GM18505 (cell line): ENCODE results near the gene NPEPL1.
A peak's percentile ranks its signal among the peaks of the same experiment; 100 is the strongest.

Experiments used
- ATAC-seq: cut with Tn5 transposase; IDR thresholded peaks from one replicate; pipeline ENCODE4 v1.9.1; 2021; ENCODE audit not compliant: unreplicated experiment
- POLR2A ChIP-seq: IDR thresholded peaks from 4 replicates; pipeline ENCODE4 v1.6.1; 2011; ENCODE audit warnings: borderline replicate concordance; ENCODE audit not compliant: insufficient read depth, insufficient read length; ENCODE audit errors: extremely low read depth

NPEPL1 gene

DNA sequence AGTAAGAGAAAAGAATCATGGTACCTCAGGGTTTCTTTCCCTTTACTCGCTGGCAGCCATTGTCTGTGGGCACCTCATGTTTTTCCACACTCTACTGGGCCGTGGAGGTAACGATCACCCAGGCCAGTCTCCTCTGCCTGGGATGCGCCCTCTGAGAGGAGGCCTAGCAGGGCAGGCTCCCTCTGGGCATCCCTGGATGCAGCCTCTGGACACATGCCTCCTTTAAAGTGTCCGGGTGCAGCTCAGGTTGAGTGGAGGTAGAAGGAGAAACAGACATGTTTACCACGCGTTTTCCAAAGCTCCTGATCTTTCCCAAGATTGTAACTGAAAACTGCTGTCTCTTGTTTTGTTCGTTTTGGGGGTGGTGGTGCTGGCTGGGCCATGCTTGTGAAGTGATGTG is 13.8 kb upstream of the NPEPL1 start:
- TF ChIP-seq POLR2A: no peak
- ATAC-seq: no peak

DNA sequence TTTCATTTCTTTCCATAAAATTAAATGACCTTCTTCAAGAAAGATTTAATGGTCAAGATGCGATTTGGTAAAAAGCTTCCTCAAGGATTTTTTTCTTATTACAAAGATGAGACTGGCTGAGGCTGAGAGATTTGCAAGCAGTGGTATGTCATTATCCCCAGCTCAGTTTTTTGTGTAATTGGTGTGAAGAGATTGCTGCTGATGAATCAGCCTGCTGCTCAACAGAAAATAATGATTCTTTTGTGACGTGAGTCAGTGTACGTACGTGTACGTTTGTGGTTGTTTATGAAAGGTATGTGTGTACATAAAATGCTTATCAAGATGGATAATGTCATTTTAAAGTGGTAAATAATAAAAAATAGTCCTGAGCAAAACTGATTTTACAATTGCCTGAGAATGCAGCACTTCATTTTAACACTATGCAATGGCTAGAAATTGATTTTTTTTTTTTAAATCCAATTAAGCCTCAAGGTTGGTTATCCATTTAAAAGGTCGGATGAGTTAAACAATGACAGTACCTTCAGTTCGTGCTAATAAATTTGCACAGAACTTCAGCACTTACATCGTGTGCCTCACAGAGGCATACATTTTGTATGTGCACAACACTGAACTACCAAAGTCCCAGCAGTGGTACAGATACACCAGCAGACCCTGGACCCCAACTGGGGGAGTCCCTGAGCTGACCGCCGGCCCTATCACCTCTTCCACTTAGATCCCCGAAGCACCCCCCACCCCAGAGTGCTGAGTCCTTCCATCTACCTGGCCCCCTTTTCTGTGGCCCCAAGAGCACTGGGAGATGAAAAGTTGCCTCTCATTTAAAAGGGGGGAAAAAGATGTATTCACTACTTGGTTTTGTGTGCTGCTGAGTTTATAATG is 9.7 kb upstream of the NPEPL1 start:
- ATAC-seq: no peak

DNA sequence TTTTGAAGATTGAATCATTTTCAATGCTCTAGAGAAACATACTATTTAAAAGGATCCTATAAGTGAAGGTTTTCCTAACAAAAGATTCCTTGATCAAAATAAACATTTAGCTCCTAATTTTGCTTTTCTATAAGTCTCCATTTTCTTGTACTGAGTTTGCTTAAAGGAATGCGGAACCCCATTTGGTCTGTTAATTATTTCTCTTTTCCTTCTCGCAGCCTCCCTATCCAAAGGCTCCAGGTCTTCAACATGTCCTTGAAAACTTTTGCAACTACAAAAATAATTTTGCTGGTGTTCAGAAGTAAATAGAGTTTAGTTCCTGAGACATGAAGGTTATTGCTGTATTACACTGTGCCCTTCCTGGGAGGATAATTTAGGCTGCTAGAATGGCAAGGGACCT is 8.3 kb upstream of the NPEPL1 start:
- TF ChIP-seq POLR2A: no peak

More for the DNA sequence above, 9.7 kb upstream of the NPEPL1 start:
- TF ChIP-seq POLR2A: no peak

DNA sequence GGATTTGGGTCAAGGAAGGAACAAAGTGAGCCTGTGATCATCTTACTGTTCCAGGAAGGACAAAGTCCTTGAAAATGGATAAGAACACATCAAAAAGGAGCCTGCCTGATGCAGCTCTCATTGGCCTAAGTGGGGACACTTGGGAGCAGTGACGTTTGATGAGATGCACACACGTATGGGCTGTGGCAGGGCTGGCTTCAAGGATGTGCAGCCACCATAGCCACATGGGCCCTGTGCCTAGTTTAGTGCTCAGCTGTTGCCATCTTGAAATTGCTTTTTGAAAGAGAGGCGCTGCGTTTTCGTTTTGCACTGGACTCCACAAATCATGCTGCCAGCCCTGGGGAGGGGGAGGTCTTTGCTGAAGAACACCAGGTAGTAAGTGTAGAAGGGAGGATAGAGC is 6.6 kb upstream of the NPEPL1 start:
- ATAC-seq: no peak
- no peak for TF ChIP-seq POLR2A

More for the DNA sequence above, 8.3 kb upstream of the NPEPL1 start:
- no peak for ATAC-seq

DNA sequence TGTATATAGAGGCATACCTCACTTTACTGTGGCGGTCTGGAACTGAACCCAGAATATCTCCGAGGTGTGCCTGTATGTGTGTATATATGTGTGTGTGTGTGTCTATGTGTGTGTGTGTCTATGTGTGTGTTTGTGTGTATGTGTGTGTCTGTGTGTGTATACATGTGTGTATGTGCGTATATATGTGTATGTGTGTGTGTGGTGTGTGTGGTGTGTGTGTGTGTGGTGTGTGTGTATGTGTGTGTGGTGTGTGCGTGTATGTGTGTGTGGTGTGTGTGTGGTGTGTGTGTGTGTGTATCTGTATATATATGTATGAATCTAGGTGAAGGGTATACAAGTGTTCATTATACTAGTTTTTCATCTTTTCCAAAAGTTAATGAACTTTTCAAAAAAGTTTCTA is 4.2 kb upstream of the NPEPL1 start:
- TF ChIP-seq POLR2A: no peak
- no peak for ATAC-seq

DNA sequence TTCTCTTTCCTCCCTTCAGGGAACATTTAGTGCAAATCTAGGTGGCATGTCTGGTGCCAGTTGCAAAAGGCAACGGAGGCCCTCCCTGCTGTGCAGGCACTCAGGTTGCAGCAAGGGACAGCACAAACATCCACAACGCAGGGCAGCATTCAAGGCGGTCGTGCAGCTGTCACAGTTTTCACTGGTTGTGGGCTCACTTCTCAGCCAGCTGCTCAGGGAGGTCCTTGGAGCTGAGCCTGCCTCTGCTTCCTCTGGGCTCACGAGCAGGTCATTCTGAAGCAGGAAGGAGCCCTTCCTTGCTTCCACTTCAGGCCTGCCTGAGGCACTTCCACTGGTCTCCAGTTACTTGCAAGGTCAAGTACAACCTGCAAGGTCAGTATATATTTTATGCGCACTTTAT is 3.8 kb upstream of the NPEPL1 start:
- no peak for TF ChIP-seq POLR2A
- ATAC-seq: no peak

DNA sequence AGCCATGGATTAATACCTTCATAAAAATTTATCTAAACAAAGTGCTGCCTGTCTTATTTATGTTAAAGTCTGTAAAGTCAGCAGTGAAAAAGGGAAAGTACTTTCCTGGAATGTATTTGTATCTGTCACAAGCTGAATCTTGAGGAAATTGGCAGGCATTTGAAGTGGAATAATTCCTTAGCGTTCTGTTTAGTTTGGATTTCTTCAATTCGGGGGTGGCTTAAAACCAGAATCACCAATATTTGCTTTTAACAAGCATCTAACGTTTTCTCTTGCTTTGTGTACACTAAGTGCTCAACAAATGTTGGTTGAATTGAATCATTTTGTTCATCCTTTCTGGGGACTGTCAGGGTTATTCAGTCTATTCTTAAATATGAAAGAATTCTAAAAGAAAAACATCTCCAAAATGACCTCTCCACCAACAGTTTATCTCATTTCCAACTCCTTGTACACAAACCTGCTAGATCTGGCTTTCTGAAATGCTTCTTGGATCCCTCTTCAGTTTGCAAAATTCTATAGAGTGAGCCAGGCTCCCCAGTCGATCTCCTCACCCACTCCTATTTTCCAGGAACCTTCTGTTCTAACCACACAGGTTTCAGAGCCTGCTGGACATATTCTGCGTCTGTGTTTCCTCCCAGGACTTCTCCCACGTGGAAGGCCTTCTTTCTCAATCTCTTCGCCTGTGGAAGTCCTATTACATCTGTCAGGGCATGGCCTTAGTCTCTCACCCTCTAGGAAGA is 2.0 kb upstream of the NPEPL1 start:
- ATAC-seq: no peak
- TF ChIP-seq POLR2A: no peak

DNA sequence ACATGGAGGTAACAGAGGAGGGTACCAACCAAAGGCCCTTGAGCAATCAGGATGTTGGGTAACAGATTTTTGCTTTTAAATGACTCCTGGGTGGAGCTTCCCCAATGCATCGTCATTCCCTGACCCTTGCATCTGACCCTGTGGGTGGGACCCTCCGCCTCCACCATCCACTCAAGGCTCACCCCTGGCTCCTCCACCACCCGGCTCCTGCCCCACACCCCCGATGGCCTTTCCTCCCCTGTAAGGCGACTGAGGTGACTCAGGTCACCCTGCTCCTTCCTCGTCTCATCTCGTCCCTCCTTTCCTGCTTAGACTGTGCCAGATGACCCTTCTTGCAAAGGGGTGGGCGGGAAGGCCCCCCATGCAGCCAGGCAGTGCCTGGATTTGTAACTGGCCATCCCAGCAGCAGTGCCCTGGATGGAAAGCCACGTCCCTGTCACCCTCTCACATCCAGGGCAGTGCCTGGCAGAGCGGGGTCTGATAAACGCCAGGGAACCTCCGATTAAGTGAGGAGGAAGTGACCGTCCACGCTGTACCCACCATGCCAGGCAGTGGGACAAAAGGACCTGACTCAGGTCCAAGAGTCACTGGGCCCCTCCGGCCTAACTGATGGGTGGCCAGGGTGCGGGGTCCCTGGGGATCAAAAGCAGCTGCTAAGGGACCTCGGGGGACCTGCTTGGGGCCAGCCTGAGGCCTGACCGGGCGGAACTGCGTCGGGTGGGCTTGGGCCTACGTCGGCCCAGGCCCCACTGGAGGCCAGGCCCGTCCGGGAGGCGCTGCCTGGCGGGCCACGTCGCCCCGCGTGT is 624 bp upstream of the NPEPL1 start:
- ATAC-seq: no peak
- no peak for TF ChIP-seq POLR2A

DNA sequence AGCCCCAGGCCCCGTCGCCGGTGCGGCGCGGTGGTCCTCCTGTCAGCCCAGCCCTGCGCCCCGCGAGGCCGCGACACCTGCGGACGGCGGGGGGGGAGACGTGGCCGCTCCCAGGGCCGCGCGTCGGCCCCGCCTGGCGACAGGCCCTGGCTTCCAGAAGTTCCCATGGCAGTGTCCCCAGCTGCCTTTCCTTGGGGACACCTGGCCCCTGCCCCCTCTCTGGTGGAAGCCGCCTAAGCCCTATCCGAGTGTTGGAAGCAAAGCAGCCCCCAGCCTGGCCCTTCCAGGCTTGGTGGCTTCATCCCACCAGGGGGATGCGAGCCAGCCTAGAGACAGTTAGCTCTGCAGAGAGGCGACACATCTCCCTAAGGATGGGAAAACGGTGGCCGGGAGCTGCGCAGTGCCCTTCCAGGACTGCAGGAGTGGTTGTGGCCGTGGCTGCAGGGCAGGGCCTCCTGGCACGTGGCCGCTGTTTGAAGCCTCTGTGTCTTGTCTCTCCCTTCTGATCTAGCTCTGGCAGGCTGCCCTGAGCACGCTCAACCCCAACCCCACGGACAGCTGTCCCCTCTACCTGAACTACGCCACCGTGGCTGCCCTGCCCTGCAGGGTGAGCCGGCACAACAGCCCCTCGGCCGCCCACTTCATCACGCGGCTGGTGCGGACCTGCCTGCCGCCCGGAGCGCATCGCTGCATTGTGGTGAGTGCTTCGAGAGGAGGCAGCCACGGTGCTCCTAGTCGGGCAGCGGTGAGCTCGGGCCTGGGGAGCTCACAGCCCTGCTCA is 816 bp downstream of the NPEPL1 start:
- no peak for TF ChIP-seq POLR2A
- ATAC-seq: peak; percentile 26

DNA sequence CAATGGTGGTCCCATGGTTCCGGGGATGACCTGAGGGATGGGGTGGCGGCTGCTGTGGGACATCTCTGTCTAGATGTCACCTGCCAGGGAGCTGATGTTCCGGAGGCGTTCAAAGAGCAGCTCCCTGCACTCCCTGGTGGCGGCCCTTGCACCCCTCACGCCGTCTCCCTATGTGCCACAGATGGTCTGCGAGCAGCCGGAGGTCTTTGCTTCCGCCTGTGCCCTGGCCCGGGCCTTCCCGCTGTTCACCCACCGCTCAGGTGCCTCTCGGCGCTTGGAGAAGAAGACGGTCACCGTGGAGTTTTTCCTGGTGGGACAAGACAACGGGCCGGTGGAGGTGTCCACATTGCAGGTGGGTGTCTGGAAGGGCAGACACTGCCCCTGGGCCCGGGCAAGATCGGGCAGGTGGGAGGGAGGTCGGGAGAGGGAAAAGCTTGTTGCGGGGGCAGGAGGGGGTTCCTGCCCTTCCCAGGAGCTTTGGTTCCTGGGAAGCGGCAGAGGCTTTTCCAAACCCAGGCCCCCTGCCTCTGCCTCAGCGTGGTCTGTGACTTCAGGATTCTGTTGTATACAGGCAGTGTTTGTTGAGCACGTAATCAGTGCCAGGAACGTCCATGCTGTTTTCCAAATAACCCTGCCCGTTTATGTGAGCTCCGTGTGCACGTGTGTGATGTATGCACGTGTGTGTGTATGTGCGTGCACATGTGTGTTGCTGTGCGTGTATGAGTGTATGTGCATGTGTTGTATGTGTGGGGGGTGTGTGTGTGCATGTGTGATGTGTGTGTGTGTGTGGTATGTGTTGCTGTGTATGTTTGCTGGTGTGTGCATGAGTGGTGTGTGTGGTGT is 1.9 kb downstream of the NPEPL1 start:
- TF ChIP-seq POLR2A: no peak
- no peak for ATAC-seq

DNA sequence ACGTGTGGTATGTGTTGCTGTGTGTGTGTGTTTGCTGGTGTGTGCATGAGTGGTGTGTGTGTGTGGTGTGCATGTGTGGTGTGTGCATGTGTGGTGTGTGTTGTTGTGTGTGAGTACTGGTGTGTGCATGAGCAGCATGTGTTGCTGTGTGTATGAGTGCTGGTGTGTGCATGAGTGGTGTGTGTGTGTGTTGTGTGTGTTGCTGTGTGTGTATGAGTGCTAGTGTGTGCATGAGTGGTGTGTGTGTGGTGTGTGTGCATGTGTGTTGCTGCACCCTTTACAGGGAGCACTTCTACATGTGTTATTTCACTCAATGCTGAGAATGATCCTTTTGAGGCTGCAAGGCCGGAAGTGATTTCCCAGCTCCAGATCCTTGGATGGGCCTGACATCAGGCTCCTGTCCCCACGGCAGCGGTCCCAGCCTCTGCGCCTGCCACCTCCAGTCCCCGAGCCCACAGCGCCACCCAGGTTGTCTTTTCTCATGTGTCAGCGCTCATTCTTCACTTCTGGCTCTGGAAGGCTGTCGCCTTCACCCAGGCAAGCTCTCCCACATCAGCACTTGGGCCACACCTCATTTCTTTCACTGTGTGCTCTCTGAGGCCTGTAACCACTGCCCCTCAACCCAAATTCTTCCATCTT is 2.6 kb downstream of the NPEPL1 start:
- ATAC-seq: no peak
- no peak for TF ChIP-seq POLR2A
